Measurements from ENCODE around the gene LRMDA. TPM values are rescaled to one million over a fixed set of nuclear protein-coding genes. Genes with fewer than 3 reads are reported as not detected.

The LRMDA gene
- total and polyA plus RNA-seq, 12 donors = 30.7 to 132 (median 78.1) TPM

DNA sequence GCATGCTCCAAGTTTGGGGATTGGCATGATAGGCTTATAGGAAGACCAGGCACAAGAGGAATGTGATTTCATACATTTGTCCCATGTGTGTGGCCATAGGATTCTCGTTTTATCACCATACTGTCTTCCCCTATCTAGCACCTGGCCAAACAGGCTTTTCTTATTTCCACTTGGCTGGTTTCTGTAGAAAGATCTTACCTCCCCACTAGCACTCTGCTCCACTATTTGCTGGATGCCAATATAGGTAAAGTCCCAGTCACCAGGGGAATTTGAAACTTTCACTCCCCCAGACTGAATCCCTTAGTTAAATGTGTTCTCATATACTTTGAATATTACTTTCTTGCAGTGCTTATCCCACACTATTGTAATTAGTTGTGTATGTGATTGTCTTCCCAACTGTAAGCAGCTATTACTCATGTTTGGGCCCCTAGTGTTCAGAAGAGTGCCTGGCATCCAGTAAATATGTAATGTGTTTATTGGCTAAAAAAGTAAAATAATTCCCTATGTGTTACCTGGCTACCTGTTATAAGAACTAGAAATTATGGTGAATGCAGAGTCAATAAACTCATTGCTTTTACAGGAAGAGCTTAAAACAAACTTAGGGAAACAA lies 109.0 kb downstream of the LRMDA start:
- no peaks in the 10 kb centered on the region for H3K9me3 ChIP-seq (replicated peaks in 1 of 3)
- no peaks in the 10 kb centered on the region for H3K36me3 ChIP-seq (replicated peaks in 1 of 2)
- no peak for TF ChIP-seq POLR2A (IDR thresholded peaks at IDR 0.05)
- TF ChIP-seq, protein P1, sequence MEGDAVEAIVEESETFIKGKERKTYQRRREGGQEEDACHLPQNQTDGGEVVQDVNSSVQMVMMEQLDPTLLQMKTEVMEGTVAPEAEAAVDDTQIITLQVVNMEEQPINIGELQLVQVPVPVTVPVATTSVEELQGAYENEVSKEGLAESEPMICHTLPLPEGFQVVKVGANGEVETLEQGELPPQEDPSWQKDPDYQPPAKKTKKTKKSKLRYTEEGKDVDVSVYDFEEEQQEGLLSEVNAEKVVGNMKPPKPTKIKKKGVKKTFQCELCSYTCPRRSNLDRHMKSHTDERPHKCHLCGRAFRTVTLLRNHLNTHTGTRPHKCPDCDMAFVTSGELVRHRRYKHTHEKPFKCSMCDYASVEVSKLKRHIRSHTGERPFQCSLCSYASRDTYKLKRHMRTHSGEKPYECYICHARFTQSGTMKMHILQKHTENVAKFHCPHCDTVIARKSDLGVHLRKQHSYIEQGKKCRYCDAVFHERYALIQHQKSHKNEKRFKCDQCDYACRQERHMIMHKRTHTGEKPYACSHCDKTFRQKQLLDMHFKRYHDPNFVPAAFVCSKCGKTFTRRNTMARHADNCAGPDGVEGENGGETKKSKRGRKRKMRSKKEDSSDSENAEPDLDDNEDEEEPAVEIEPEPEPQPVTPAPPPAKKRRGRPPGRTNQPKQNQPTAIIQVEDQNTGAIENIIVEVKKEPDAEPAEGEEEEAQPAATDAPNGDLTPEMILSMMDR (IDR thresholded peaks at IDR 0.05) = no peak
- no peaks in the 10 kb centered on the region for H3K27me3 ChIP-seq
- 90 to 97% (median 95%) methylated on average over 1 of the region's 1 CpG for WGBS, 4 donors
- H3K4me1 ChIP-seq (replicated peaks in 1 of 2) = peaks cover 12 to 27% of the 10 kb centered on the region in 2 donors
- no peak for DNase-seq
- intact Hi-C loops (cut with DNase I) = no loop called here
- H3K27ac ChIP-seq = no peak overlapping the region
- no peak overlapping the region for H3K4me3 ChIP-seq

DNA sequence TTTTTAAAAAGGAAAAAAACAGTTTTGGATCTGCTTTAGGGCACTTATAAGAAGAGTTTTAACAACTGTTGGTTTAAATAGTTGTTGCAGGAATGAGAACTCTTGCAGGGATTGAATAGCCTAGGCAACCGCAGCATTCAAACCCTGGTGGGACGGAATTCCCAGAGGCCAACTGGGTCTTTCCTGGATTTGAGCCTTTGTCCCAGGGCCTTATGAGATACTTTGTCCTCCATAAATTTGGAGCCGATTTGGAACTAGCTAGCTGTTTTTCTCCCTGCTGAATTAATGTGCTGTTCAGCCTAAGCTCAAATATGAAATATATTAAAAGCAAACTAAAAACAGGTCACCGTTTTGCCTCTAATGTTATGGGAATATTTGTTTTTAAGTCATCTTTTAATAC lies 109.6 kb downstream of the LRMDA start:
- no peak for DNase-seq
- intact Hi-C loops (cut with DNase I) = no loop called here
- H3K4me3 ChIP-seq = no peak overlapping the region
- peaks cover 12 to 27% of the 10 kb centered on the region in 2 donors for H3K4me1 ChIP-seq (replicated peaks in 1 of 2)
- H3K27ac ChIP-seq = no peak overlapping the region
- 75 to 90% (median 83%) methylated on average over 4 of the region's 4 CpGs for WGBS, 4 donors
- H3K36me3 ChIP-seq (replicated peaks in 1 of 2) = no peaks in the 10 kb centered on the region
- TF ChIP-seq, protein P1 (IDR thresholded peaks at IDR 0.05) = no peak
- TF ChIP-seq POLR2A (IDR thresholded peaks at IDR 0.05) = no peak
- H3K27me3 ChIP-seq = no peaks in the 10 kb centered on the region
- no peaks in the 10 kb centered on the region for H3K9me3 ChIP-seq (replicated peaks in 1 of 3)

DNA sequence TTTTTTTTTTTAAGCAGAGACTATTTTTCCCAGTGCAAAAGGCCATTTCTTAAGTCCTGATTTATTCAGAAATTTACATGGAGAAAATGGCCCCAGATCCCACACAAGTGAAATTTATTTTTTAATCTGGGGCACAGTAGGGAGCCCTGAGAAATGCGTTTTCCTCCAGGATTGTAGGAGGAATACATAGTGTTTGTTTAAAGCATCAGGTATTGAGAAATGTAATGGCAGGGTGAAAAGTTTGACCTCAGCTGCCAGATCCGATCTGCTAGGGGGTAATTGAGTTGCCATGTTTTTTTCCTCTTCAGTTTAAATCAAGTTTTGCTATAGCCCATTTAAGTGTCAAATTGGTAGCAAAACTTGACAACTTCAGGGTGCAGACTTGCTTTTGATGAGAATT lies 110.0 kb downstream of the LRMDA start:
- Histone ChIP-seq H3K36me3 (replicated peaks in 1 of 2) (no peaks in the 10 kb centered on the region), H3K27ac (no peak overlapping the region), H3K4me1 (replicated peaks in 1 of 2) (peaks cover 12 to 27% of the 10 kb centered on the region in 2 donors), H3K9me3 (replicated peaks in 1 of 3) (no peaks in the 10 kb centered on the region), H3K27me3 (no peaks in the 10 kb centered on the region), H3K4me3 (no peak overlapping the region)
- WGBS, 4 donors = 84 to 94% (median 89%) methylated on average over 2 of the region's 2 CpGs
- TF ChIP-seq, protein P1 (IDR thresholded peaks at IDR 0.05) = no peak
- TF ChIP-seq POLR2A (IDR thresholded peaks at IDR 0.05) = no peak
- no peak for DNase-seq
- intact Hi-C loops (cut with DNase I) = no loop called here

DNA sequence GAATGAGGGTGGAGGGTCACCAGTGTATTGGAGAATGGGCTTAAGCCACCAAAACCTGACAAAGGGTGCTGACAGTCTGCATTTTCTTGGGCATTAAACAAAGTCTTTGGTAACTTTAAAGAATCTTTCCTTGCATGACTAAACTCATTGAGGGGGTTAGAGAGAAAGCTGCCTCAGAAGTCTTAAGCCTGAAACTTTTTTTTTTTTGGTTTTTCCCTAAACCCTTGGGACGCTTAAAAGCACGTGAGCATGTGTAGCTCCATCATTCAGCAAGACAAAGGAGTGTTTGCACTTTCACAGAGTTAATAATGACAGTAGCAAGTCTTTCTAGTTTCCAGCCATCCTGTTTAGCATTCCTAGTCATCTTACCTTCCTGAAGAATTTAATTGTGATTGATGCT lies 110.7 kb downstream of the LRMDA start:
- Histone ChIP-seq H3K4me1 (replicated peaks in 1 of 2) (peaks cover 13 to 30% of the 10 kb centered on the region in 2 donors), H3K27me3 (no peaks in the 10 kb centered on the region), H3K4me3 (no peak overlapping the region), H3K36me3 (replicated peaks in 1 of 2) (no peaks in the 10 kb centered on the region), H3K27ac (peak overlapping the region in 1 of 5 donors; percentile 67), H3K9me3 (replicated peaks in 1 of 3) (no peaks in the 10 kb centered on the region)
- TF ChIP-seq, protein P1 (IDR thresholded peaks at IDR 0.05) = no peak
- TF ChIP-seq POLR2A (IDR thresholded peaks at IDR 0.05) = no peak
- intact Hi-C loops (cut with DNase I) = no loop called here
- DNase-seq = no peak
- 88 to 95% (median 93%) methylated on average over 2 of the region's 2 CpGs for WGBS, 4 donors

Measured in adrenal gland (tissue), 12 donors.